Medulla oblongata (tissue), 1 donor: ENCODE results near the gene PSMG4.

Experiments used
- DNase-seq: peaks from one replicate; pipeline ENCODE4 v3.0.0-alpha.2; 2015; ENCODE audit errors: extremely low spot score

The PSMG4 gene

DNA sequence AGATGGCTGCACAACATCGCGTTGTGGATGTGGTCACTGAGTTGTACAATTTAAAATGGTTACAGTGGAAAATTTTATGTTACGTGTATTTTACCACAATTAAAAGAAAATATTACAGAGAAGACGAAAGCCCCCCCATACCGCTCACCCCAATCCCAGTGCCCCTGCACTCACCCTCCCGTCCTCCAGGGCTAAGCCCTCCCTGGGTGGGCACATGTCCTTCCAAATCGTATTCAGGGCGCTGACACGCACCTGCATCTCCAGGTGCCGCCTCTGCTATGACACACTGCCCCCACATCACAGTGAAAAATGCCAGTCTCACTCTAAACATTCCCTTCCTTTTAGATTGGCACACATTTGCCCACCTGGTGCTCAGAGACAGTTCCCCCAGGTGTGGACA lies 49.4 kb downstream of the PSMG4 start:
- DNase-seq, result no peak

DNA sequence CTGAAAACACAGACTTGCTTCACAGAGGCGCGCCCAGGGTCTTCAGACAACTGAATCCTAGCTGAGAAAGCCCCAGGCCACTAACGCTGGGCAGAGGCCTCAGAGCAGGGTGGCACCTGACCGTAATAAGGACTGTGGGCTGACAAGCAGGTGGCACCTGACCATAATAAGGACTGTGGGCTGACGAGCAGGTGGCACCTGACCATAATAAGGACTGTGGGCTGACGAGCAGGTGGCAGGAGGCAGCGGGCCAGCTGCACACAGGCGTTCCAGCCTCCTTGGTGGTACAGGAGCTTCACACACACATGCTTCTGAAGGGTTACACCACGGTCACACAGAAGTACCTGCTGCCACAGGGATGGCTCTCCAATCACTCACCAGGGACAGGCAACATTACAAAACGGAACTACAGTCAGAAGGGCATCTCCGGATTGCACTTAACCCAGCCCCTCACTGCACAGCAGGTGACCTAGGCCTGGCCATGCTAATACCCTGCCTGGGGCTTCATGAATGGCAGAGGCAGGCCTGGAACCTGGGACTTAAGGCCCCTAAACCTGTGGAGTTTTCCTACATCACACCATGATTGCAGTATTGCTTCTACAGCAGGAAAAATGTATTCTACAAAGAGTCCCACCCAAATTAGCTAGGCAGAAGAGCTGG lies 50.8 kb downstream of the PSMG4 start:
- DNase-seq, result no peak

DNA sequence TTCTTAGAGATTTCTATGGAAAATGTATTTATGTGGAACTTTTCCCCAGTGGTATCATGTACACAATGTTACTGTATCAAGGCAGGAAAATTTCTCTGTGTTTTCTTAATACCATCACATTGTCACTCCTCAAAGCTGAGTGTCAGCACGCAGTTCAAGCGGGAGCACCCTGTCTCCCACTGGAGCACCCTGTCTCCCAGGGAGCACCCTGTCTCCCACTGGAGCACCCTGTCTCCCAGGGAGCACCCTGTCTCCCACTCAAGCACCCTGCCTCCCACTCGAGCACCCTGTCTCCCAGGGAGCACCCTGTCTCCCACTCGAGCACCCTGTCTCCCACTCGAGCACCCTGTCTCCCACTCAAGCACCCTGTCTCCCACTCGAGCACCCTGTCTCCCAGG lies 51.3 kb downstream of the PSMG4 start:
- no peak for DNase-seq

DNA sequence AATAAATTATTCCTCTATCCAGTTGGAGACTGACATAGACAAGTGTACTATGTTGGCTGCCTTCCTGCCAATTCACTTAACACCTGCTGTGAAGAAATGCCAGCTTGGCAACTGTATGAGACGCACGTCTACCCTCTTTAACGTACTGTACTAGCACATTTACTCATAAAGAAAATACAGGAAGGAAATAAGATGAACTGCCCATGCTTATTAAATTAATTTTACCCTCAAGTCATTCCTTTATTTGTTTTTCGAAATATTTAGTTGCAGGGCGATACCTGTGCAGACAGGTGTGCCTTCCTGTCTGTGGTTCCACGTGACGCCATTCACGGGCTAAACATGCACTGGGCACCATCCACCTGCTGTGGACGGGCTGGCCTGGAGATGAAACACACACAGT lies 52.0 kb downstream of the PSMG4 start:
- DNase-seq, result no peak

DNA sequence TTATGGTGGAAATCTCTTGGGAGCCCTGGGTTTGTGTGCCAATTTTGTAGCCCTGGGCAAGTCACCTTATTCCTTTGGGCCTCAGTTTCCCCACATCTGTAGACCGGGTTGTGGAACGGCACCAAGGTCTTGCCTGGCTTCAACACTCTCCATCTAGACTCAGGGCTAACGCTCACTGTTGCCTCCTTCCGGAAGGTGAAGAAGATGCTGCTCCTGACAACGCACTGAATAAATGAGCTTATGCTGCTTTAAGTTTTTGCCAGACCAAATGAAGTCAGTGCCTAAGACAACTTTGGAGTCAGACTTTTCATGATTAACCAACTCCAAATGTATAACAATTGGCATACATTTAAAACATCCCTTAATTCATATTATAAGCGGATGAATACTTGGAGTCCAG lies 53.1 kb downstream of the PSMG4 start:
- no peak for DNase-seq

DNA sequence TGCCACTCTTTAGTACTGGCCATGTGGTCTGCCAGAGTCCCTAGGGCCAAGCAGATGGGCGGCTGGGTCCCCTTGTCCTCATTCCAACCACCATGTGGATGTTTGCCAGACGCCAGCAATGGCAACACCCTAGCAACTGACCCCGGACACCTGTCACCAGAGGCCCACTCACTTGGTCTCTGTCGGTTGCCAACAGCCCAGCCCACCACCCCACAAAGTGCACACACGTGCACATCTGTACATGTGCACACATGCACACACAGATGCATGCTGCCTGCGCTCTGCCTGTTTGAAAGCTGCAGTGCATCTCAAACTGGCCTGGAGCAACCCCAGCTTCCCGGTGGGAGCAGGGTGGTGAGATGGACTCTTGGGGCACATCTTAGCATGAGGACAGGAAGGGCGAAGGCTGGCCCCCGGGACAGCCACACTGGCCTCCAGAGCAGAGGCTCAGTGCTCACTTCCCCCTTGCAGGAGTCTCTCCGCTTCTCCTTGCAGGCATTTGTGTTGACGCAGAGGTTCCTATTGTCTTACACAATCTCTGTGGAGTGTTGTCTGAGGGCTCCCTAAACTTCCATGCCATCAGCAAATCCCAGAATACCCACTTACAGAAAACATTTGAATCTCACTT lies 54.0 kb downstream of the PSMG4 start:
- no peak for DNase-seq

DNA sequence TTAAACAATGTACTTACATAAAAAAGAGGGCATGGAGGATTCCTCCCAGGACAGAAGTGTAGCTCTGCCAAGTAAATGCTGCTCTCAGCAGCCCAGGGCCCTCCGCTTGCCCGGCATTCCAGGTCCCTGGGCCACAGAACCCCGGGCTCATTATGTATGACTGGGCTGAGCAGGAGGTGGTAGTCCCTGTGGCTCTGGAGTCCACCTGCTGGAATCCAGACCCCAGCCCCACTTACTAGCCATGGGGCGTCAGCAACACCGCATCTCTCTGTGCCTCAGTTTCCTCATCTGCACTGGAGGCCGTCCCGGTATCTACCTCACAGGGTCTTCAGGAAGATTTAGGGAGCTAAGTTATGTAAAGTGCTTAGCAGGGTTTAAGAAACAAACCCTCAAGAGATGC lies 55.4 kb downstream of the PSMG4 start:
- no peak for DNase-seq

DNA sequence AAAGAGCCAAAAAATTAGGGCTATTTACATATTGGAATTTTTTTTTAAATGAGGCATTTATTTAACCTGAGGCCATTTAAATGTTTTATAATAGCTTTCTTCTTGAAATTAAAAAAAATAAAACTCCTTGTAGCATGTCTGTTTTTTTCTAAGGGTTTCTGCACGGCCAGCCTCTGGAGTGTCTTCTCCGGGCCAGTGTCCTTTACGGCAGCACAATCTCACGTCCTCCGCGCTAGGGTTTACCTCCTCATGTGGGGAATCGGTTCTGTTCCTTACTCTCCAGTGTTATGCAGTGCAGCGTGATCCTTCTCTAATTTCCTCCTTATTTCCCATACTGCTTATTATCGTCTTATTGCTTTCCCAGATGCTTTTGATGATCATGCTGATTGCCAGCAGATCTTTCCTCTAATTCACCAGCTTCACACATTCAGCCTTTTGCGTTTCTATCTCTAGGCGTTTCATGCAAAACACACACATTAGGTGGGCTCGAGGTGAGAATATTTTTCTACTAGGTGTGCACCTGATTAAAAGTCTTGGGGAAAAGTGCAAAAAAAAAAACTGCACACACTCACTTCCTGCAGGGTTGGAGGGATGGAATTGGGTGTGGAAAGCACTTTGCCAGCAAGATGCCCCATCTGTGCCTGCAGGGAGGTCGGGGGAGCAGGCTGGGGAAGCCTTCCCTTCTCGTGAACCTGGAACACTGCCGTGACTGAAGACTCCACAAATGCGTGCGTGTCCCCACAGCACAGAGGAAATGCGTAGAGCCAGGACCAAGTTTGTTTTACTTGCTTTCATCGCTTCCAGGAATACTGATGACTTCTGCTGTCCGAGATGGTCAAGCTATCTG lies 56.1 kb downstream of the PSMG4 start:
- DNase-seq, result no peak

DNA sequence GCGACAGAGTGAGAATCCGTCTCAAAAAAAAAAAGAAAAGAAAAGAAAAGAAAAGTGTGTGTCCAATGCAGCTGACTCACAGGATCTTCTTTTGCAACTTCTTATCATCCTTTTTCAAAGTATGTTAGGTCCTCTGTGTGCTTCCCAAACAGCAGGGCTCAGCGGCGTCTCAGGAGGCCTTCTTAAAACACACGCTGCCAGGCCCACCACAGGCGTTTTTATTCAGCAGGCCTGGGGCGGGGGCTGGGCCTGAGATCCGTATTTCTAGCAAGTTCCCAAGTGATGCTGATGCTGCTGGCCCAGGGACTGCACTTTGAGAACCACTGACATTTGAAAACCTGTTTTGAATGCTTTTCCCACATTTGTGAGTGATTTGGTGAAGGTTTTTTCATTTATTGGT lies 57.1 kb downstream of the PSMG4 start:
- DNase-seq, result no peak

DNA sequence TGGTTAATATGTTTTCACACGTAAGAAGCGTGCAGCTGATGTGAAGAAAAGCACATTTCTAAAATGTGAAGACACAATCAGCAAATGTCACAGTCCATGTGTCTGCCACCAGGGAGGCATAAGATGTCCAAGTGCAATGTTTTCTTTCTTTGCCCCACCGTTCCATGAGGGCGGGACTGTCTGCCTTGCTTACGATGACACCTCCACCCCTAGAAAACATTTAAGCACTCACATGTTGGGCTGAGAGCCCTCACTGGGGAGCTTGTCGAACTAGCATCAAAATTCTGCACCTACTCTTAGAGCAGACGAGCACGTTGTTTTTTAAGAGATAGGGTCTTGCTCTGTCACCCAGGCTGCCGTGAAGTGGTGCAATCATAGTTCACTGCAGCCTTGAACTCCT lies 57.6 kb downstream of the PSMG4 start:
- no peak for DNase-seq

DNA sequence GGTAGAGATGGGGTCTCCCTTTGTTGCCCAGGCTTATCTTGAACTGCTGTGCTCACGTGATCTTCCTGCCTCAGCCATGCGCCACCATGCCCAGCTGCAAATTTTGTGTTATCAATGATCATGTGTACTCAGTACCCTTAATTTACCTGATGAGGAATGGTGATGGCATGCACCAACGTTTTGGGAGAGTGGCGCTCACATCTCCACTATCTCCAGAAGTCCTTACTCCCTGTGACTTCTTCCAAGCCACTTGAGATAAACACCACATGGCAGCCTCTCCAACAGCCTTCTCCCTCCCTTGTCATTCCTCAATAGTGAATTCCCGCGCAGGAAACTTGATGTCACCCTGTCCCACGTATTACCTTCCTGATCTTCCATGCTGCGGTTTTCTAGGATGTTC lies 58.1 kb downstream of the PSMG4 start:
- no peak for DNase-seq
